Kasumi-1 (cell line): ENCODE measurements around the gene OR8D4.
"Not testable (repeated sequence)": the region's sequence is repeated elsewhere in the genome, so short reads cannot be mapped to it uniquely, and the experiment has no call there.

Experiments used
- DNase-seq, 2 experiments: peaks; one replicate each; lab custom pipeline; 2025; lab: John Stamatoyannopoulos, UW

The OR8D4 gene

DNA sequence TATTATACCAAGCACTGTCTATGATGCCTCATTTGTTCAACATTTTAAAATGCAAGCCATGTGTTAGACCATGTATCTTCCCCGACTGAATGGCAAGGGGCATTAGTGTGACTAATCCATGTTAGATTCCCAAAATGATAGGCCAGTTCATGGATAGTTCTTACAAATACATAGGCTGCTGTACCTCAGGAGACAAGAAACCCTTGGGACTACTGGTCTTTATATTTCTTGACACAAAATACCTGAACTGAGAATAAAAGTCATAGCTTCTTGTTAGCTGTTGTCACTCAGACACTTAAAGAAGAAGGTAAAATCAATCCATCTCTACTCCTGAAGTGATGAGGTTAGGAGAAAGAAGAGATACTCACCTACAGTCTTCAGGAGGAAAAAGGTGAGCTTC is at the start of gene OR8D4:
TSS of gene OR8D4 (plus strand) at position 301 of the 400 bp plus-strand sequence. CDS start 4,265 bp downstream, outside the sequence.
- no peak for DNase-seq

GRCh38 chr11:123852321-123852720 is 49.6 kb upstream of the OR8D4 start:
- no peak for DNase-seq

DNA sequence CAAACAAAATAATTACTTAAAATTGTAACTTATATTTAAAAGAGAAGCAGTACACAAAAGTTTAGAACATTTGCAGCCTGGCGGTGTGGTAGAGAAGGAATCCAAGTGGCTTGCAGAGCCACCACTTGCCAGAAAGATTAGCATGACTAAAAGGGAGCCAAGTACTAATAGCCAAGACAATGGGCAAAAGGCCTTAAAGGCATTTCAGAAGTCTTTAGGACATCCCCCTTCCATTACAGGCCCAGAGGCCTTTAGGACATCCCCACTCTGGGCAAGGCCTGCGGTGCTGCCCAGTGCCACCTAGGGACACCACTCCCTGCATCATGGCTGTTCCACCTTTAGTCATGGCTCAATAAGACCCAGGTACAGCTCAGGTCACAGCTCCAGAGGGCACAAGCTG is 48.9 kb upstream of the OR8D4 start:
- DNase-seq: no peak

- DNase-seq: no peak
These were observed 45.5 kb upstream of the OR8D4 start for GRCh38 chr11:123856444-123856843.

DNA sequence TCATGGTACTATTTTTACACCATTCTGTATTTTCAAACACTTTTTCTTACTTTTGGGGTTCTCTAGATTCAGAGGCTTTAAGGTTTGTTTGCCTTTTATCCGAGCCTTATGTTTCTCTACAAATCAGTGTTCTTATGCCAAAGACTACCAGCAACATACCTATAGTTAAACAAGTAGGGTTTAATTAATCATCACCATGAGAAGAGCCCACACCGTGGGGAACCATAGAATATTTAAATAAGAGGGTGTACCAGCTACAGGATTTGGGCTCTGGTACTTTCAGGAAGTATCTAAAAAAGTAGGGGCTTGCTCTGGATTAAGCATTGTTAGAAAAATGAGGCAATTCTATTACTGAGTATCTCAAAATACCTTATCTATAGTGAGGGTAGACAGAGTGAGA is 42.2 kb upstream of the OR8D4 start:
- no peak for DNase-seq

DNA sequence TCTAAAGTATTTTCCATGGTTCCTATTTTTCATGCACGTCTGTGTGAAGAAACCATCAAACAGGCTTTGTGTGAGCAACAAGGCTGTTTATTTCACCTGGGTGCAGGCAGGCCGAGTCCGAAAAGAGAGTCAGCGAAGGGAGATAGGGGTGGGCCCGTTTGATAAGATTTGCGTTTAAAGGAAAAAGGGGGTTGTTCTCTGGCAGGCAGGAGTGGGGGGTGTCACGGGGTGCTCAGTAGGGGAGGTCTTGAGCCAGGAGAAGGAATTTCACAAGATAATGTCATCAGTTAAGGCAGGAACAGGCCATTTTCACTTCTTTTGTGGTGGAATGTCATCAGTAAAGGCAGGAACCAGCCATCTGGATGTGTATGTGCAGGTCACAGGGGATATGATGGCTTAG is 36.7 kb upstream of the OR8D4 start:
- DNase-seq: not testable (repeated sequence)

DNA sequence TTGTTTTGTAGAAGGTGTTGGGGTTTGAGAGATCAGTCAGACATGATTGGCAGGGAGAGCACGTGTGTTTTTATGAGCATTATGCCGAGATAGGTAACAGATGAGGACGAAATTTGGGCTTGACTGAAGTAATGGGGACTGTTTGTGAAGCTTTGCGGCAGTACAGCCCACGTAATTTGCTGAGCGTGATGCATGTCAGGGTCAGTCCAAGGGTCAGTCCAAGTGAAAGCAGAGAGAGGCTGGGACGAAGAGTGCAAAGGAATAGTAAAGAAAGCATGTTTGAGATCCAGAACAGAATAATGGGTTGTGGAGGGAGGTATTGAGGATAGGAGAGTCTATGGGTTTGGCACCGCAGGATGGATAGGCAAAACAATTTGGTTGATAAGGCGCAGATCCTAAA is 34.2 kb upstream of the OR8D4 start:
- DNase-seq: not testable (repeated sequence)

DNA sequence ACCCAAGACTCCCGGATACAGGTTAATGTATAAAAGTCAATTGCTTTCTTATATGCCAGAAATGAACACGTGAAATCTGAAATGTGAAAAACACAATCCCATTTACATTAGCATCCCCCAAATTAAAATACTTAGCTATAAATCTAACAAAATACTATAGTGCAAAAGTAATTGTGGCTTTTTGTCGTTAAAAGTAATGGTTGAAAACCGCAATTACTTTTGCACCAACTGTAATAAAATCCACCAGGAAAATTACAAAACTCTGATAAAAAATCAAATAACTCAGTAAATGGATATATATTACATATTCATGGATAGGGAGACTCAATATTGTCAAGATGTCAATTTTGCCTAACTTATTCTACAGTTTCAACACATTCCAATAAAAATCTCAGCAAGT is 21.1 kb upstream of the OR8D4 start:
- DNase-seq: no peak

DNA sequence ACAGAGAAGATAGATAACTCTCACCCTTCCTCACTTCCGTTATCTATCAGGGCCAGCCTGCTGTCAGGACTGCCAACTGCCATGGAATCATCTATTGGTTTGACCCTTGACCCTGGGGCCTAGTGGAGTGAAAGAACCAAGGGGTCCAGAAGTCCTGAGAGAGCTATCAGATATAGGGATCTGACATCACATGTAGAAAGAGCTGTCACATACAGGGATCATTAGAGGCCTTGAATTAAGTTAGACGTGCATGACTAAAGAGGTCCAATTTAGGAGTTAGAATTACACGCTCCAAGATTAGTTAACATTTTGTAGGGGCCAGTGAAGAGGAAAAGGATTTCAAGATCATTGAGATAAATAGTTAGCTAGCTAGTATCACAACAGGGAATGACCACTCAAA is 16.4 kb upstream of the OR8D4 start, which contains the start of gene TMEM225:
TSS of gene TMEM225 (minus strand) at position 101 of the 400 bp plus-strand sequence. CDS start 245 bp downstream, outside the sequence.
- no peak for DNase-seq

DNA sequence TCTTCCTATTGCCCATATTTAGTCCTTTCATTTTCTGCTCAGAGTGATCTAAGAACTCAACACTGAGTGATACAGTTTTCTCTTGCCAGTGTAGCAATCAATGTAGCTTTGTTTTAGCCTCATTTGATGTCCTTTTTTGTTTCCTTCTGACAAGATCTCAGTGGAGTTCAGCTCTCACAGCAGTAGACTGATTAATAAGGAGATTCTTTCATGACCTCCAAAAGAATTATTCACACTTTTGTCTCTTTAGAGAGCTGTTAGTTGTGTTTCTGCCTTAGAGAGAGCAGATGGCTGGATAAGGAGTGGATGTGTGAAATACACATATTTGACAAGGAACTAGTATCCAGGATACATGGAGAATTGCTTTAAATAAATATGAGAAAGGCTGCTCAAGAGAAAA is 9.9 kb upstream of the OR8D4 start:
- DNase-seq: no peak

- DNase-seq: no peak
These were observed 2.2 kb upstream of the OR8D4 start for GRCh38 chr11:123899792-123900191.

DNA sequence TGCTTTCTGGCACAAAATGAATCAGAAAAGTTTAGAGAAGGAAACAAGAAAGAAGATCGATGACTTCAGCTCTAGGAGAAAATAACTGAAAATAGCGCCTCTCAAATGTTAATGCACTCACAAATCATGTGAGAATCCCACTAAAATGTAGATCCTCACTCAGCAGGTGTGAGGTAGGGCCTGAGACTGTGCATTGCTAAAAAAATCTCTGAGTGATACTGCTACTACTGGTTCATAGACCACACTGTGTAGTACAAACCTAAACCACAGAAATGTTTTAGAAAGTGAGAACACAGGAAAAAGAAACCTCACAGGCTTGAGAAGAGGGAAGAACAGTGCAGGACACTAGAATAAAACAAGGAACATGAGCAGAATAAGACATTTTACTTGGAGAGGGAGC is 2.0 kb downstream of the OR8D4 start:
- DNase-seq: no peak

DNA sequence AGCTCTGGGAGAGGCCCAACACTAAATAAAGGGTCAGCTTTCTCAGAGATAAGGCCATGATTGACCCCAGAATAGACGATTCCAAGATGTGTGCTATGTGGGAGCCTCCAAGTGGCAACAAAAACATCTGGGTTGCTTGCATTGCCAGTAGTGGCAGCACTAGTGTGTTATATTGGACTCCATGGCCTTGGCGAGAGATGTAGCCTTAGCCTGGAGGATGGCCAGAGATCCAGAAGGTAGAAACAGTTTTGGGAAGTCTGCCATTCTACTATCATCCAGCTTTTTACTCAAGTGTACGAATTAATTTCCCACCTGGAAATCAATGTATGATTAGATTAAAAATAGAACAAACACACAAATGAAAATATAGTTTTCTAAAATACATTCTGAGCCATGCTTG is 3.0 kb downstream of the OR8D4 start:
- DNase-seq: no peak

- DNase-seq: no peak
These were observed 3.9 kb downstream of the OR8D4 start for GRCh38 chr11:123905826-123906225.

DNA sequence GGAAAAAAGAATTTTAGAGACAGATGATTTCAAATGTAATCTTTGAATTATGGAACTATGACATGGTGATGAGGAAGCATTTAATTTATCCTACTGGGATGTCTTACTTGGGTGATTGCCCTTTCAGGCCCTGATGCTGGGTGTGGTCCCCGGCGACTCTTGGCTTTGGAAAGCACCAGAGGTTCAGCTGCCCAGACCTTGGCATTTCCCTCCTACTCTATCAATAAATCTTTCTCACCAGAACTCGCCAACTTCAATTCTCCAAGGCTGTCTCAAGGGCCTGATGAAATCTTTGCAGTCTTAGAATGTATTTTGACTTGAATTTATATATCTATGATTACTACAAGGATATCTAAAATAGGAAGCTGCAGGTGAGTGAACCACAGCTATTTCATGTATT is 19.0 kb downstream of the OR8D4 start:
- DNase-seq: no peak

- DNase-seq: no peak
These were observed 22.1 kb downstream of the OR8D4 start for GRCh38 chr11:123924027-123924426.

DNA sequence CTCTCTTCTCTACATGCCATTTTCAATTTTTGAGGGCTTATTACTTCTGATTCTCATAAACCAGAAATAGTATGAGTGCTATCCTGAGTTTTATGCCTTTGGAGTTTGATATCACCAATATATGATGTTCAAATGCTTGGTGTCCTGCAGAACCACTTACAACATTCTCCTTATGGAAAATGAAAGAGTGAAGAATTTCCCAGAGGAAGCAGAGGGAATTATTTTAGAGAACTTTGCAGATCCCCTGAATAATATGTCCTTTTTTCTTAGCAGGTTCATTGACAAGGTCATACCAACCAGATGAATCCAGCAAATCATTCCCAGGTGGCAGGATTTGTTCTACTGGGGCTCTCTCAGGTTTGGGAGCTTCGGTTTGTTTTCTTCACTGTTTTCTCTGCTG is 37.4 kb downstream of the OR8D4 start, which contains the start of gene OR4D5:
TSS of gene OR4D5 (plus strand) at position 301 of the 400 bp plus-strand sequence. CDS start at position 301, 0 bp downstream.
- no peak for DNase-seq

DNA sequence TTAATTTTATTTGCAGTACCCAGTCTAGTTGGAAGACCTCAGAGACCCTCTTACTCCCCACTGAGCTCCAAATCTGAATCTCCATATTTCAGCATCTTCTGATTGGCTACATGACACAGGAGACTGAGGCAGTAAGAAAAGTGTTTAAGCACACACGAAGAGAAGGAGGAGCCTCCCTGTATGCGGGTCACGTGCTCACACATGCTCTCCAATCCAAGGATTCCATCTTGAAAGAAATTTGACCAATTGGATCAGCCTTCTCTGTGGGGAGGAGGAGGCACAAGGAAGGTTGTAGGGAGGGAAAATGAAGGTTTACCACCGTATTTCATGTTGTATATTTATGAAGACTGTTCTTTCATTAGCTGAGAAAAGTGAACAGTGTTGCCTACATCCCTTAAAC is 40.4 kb downstream of the OR8D4 start:
- DNase-seq: no peak

GRCh38 chr11:123943738-123944137 is 41.8 kb downstream of the OR8D4 start, which contains the start of gene OR6T1:
Gene OR6T1 (minus strand): TSS chr11:123943838. CDS start chr11:123943838, 0 bp downstream.
- no peak for DNase-seq

DNA sequence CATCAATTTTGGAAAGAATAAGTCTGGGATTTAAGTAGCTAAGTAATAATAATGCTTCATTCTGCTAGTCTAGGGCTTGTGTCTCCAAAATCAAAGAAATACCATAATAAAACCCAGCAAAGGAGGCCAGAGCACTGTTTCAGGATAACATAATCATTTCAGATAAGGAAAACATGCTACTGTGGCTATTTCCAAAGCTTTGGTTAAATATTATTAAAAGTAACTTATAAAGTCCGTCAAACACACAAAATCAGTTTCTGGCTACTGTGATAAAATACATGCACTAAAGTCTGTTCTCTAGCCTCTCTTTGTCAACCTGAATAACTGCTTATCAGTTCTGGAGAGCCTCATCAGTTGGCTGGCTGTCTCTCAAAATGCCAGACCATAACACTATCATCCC is 43.2 kb downstream of the OR8D4 start:
- no peak for DNase-seq

GRCh38 chr11:123956752-123957151 is 54.8 kb downstream of the OR8D4 start:
- DNase-seq: no peak
